Measurements from ENCODE around the gene OTOGL. TPM values are rescaled to one million over a fixed set of nuclear protein-coding genes. Genes with fewer than 3 reads are reported as not detected.

OTOGL gene
- total RNA-seq, 4 donors from 2014 or later = 0.04 to 0.57 (median 0.23) TPM; not detected in 1

GRCh38 chr12:80332827-80333226 is 233.5 kb downstream of the OTOGL start:
- no peak for TF ChIP-seq POLR2A (IDR thresholded peaks at IDR 0.05)
- no peak for TF ChIP-seq CTCF (IDR thresholded peaks at IDR 0.05)
- H3K36me3 ChIP-seq = no peaks in the 10 kb centered on the region
- no peak overlapping the region for H3K4me3 ChIP-seq
- WGBS, 2 donors = 83 to 88% methylated on average over 1 of the region's 1 CpG
- H3K27me3 ChIP-seq = no peaks in the 10 kb centered on the region
- intact Hi-C loops (cut with DNase I) = no loop called here
- H3K9me3 ChIP-seq = no peaks in the 10 kb centered on the region
- H3K27ac ChIP-seq = no peak overlapping the region
- no peak for DNase-seq
- peaks cover 0 to 9% (median 0%) of the 10 kb centered on the region in 3 donors for H3K4me1 ChIP-seq

GRCh38 chr12:80352474-80352873 is 253.1 kb downstream of the OTOGL start:
- Histone ChIP-seq H3K4me3 (no peak overlapping the region), H3K27me3 (no peaks in the 10 kb centered on the region), H3K4me1 (no peaks in the 10 kb centered on the region), H3K36me3 (no peaks in the 10 kb centered on the region), H3K9me3 (no peaks in the 10 kb centered on the region), H3K27ac (no peak overlapping the region)
- intact Hi-C loops (cut with DNase I) = no loop called here
- no peak for DNase-seq
- TF ChIP-seq CTCF (IDR thresholded peaks at IDR 0.05) = no peak
- no peak for TF ChIP-seq POLR2A (IDR thresholded peaks at IDR 0.05)
- WGBS, 2 donors = 69 to 85% methylated on average over 1 of the region's 1 CpG

GRCh38 chr12:80353254-80353653 is 253.9 kb downstream of the OTOGL start:
- H3K27ac ChIP-seq = no peak overlapping the region
- H3K27me3 ChIP-seq = no peaks in the 10 kb centered on the region
- H3K9me3 ChIP-seq = no peaks in the 10 kb centered on the region
- intact Hi-C loops (cut with DNase I) = no loop called here
- H3K36me3 ChIP-seq = no peaks in the 10 kb centered on the region
- DNase-seq = no peak
- no peak overlapping the region for H3K4me3 ChIP-seq
- H3K4me1 ChIP-seq = no peaks in the 10 kb centered on the region
- WGBS, 2 donors = 53 to 65% methylated on average over 2 of the region's 2 CpGs
- no peak for TF ChIP-seq POLR2A (IDR thresholded peaks at IDR 0.05)
- TF ChIP-seq CTCF (IDR thresholded peaks at IDR 0.05) = no peak

- H3K4me3 ChIP-seq = no peak overlapping the region
- H3K4me1 ChIP-seq = no peaks in the 10 kb centered on the region
- no peak overlapping the region for H3K27ac ChIP-seq
- no peak for DNase-seq
- no peaks in the 10 kb centered on the region for H3K9me3 ChIP-seq
- no peaks in the 10 kb centered on the region for H3K36me3 ChIP-seq
- no peaks in the 10 kb centered on the region for H3K27me3 ChIP-seq
- 17 to 21% methylated on average over 2 of the region's 2 CpGs for WGBS, 2 donors
- intact Hi-C loops (cut with DNase I) = no loop called here
- TF ChIP-seq POLR2A (IDR thresholded peaks at IDR 0.05) = no peak
- TF ChIP-seq CTCF (IDR thresholded peaks at IDR 0.05) = no peak
Measured at GRCh38 chr12:80356097-80356496, 256.8 kb downstream of the OTOGL start.

- no peaks in the 10 kb centered on the region for H3K4me1 ChIP-seq
- no peak for DNase-seq
- no peak for TF ChIP-seq POLR2A (IDR thresholded peaks at IDR 0.05)
- TF ChIP-seq CTCF (IDR thresholded peaks at IDR 0.05) = no peak
- H3K9me3 ChIP-seq = no peaks in the 10 kb centered on the region
- H3K4me3 ChIP-seq = no peak overlapping the region
- no peaks in the 10 kb centered on the region for H3K27me3 ChIP-seq
- H3K27ac ChIP-seq = no peak overlapping the region
- no peaks in the 10 kb centered on the region for H3K36me3 ChIP-seq
- intact Hi-C loops (cut with DNase I) = no loop called here
Measured at GRCh38 chr12:80359703-80360102, 260.4 kb downstream of the OTOGL start.
